ENCODE measurements around the gene ZNF205. TPM values are rescaled to one million over a fixed set of nuclear protein-coding genes. Genes with fewer than 3 reads are reported as not detected.

ZNF205 gene
- total and polyA plus RNA-seq, 2 donors (not counting 1 experiment from before 2014, with no cell fraction given) = not detected

- Histone ChIP-seq H3K4me1 (ENCODE audit: control insufficient read depth in 2 of 2, insufficient read depth in 2 of 2, low read length in 2 of 2) (peaks cover 0 to under 1% of the 10 kb centered on the region in 2 donors), H3K27me3 (replicated peaks in 1 of 4; ENCODE audit: control extremely low read depth in 1 of 4, control insufficient read depth in 3 of 4, insufficient read depth in 4 of 4, low read length in 3 of 4) (peaks cover 0 to 10% (median 3%) of the 10 kb centered on the region in 4 experiments), H4K20me1 (ENCODE audit: control insufficient read depth, insufficient read depth, low read length, poor library complexity, severe bottlenecking) (no peaks in the 10 kb centered on the region), H3K36me3 (replicated peaks in 1 of 2; ENCODE audit: control extremely low read depth in 1 of 2, control insufficient read depth in 1 of 2, extremely low read depth in 1 of 2, insufficient read depth in 2 of 2, low read length in 1 of 2) (no peaks in the 10 kb centered on the region), H3K4me3 (ENCODE audit: control extremely low read depth in 1 of 5, extremely low read depth in 1 of 5, insufficient read depth in 1 of 5, low read depth in 2 of 5, low read length in 4 of 5) (no peak overlapping the region), H3K27ac (ENCODE audit: low read length in 2 of 2) (no peak overlapping the region), H3K79me2 (ENCODE audit: control insufficient read depth, insufficient read depth, low read length) (no peaks in the 10 kb centered on the region), H3K9ac (ENCODE audit: low read length) (no peak overlapping the region), H3K4me2 (replicated peaks; ENCODE audit: low read depth, low read length, poor library complexity, severe bottlenecking) (no peak overlapping the region), H3K9me3 (ENCODE audit: control extremely low read depth in 1 of 3, control insufficient read depth in 2 of 3, insufficient read depth in 1 of 3, low read length in 2 of 3) (no peaks in the 10 kb centered on the region), H2AFZ (ENCODE audit: insufficient read depth, low read depth, low read length, poor library complexity, severe bottlenecking) (no peak overlapping the region)
- no peak for TF ChIP-seq EZH2 (IDR thresholded peaks at IDR 0.05; ENCODE audit: borderline replicate concordance, insufficient read depth, low read depth, low read length, poor library complexity, severe bottlenecking)
- no peak for DNase-seq
- 97% methylated on average over 15 of the region's 16 CpGs for WGBS (ENCODE audit: insufficient coverage)
- POLR2A ChIA-PET = no interaction called here
- H3K27me3 Mint-ChIP-seq = peaks cover 7% of the 10 kb centered on the region
- CTCF ChIA-PET = interaction anchor here (2.7 kb wide), 1 partner anchor 11 kb away, joined by 13 read pairs; no protein-coding TSS in a partner anchor
- no peak for ATAC-seq (ENCODE audit: low read depth)
- H3K9me3 Mint-ChIP-seq (ENCODE audit: insufficient read depth) = no peaks in the 10 kb centered on the region
- H3K27ac Mint-ChIP-seq = no peak overlapping the region
- H3K4me3 Mint-ChIP-seq = no peak overlapping the region
- no peaks in the 10 kb centered on the region for H3K4me1 Mint-ChIP-seq
- intact Hi-C loops (cut with micrococcal nuclease) = no loop called here
Measured at GRCh38 chr16:3118204-3118790, 5.9 kb downstream of the ZNF205 start.

DNA sequence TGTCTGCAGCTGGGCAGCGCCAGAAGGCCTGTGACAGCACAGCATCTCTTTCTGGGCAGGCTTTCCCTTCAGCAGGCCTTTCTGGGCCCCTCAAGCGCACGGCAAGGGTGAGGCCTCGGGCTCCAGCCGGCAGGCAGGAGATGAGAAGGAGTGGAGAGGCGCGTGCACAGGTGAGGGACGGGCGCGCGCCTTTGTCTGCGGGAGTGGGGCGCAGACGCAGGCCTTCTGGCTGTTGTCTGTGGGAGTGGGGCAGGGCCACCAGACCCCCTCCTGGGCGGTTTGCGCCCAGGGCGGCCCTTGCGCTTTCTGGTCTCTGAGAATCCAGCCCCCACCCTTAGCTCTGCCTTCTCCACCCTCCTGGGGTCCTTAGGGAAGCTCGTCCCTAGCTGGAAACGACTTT is 6.5 kb downstream of the ZNF205 start:
- Histone ChIP-seq H3K4me1 (ENCODE audit: control insufficient read depth in 2 of 2, insufficient read depth in 2 of 2, low read length in 2 of 2) (peaks cover 4 to 6% of the 10 kb centered on the region in 2 donors), H3K27ac (ENCODE audit: low read length in 2 of 2) (no peak overlapping the region), H4K20me1 (ENCODE audit: control insufficient read depth, insufficient read depth, low read length, poor library complexity, severe bottlenecking) (no peaks in the 10 kb centered on the region), H3K4me3 (ENCODE audit: control extremely low read depth in 1 of 5, extremely low read depth in 1 of 5, insufficient read depth in 1 of 5, low read depth in 2 of 5, low read length in 4 of 5) (no peak overlapping the region), H3K9me3 (ENCODE audit: control extremely low read depth in 1 of 3, control insufficient read depth in 2 of 3, insufficient read depth in 1 of 3, low read length in 2 of 3) (no peaks in the 10 kb centered on the region), H3K27me3 (replicated peaks in 1 of 4; ENCODE audit: control extremely low read depth in 1 of 4, control insufficient read depth in 3 of 4, insufficient read depth in 4 of 4, low read length in 3 of 4) (peaks cover 0 to 9% (median 3%) of the 10 kb centered on the region in 4 experiments), H3K36me3 (replicated peaks in 1 of 2; ENCODE audit: control extremely low read depth in 1 of 2, control insufficient read depth in 1 of 2, extremely low read depth in 1 of 2, insufficient read depth in 2 of 2, low read length in 1 of 2) (no peaks in the 10 kb centered on the region), H3K79me2 (ENCODE audit: control insufficient read depth, insufficient read depth, low read length) (no peaks in the 10 kb centered on the region), H2AFZ (ENCODE audit: insufficient read depth, low read depth, low read length, poor library complexity, severe bottlenecking) (no peak overlapping the region), H3K9ac (ENCODE audit: low read length) (no peak overlapping the region), H3K4me2 (replicated peaks; ENCODE audit: low read depth, low read length, poor library complexity, severe bottlenecking) (no peak overlapping the region)
- POLR2A ChIA-PET = no interaction called here
- CTCF ChIA-PET = interaction anchor here (2.7 kb wide), 1 partner anchor 11 kb away, joined by 13 read pairs; no protein-coding TSS in a partner anchor
- Mint-ChIP-seq H3K4me3 (no peak overlapping the region), H3K27me3 (peaks cover 4% of the 10 kb centered on the region), H3K9me3 (ENCODE audit: insufficient read depth) (no peaks in the 10 kb centered on the region), H3K27ac (no peak overlapping the region), H3K4me1 (peaks cover 5% of the 10 kb centered on the region)
- DNase-seq (no peak), ATAC-seq (ENCODE audit: low read depth) (no peak)
- WGBS (ENCODE audit: insufficient coverage) = 94% methylated on average over 18 of the region's 20 CpGs
- intact Hi-C loops (cut with micrococcal nuclease) = no loop called here
- no peak for TF ChIP-seq EZH2 (IDR thresholded peaks at IDR 0.05; ENCODE audit: borderline replicate concordance, insufficient read depth, low read depth, low read length, poor library complexity, severe bottlenecking)
- no peak for TF ChIP-seq CTCF (IDR thresholded peaks at IDR 0.05)

Data from B cell (primary cell).